HG02798 (cell line): ENCODE data around the gene TWF1.
"Not testable (repeated sequence)": the region's sequence is repeated elsewhere in the genome, so short reads cannot be mapped to it uniquely, and the experiment has no call there.

ENCODE experiments used
- ATAC-seq: cut with Tn5 transposase; IDR thresholded peaks from one replicate; pipeline ENCODE4 v1.9.1; 2021; ENCODE audit warnings: mild to moderate bottlenecking; ENCODE audit not compliant: unreplicated experiment, poor library complexity

The TWF1 gene

DNA sequence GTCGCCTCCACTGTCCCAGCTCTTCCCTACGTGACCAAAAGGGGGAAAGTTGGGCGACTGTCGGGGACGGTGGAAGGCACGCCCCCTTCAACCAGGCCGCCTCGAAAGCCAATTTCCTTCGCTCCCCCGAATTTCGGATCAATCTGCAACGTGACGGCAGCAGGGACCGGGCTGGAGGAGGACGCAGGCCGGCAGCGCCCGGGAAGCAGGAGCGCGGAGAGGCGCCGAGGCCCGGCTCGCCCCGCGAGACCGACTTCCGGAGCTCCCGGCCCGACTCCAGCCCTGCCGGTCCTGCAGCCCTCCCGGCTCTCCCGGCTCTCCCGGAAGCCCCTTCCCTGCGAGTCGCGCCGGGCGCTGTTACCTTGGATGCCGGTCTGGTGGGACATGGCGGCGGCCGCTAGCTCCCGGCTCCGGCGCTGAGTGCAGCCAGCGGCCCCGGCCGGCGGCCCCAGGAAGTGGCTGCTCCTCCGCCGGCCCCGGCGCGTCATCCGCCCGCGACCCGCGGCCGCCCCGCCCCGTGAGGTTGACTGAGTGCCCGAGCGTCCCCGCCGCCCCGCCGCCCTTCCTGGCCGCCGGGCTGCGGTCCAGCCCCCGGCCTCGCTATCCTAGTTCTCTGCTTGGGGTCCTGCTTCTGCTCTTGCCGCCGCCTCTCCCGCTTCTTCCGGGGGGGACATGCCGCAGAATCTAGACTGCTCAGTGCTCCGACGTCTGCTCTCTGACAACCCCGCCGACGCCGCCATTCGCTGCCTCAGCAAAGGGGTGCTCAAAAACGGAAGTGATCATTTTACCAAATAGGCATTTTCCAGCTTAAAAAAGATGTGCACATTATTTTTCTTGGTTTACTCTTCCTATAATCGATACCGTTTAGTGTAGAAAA lies at the start of gene TWF1:
Gene TWF1 (minus strand): TSS at position 458 of the 877 bp plus-strand sequence. CDS start 72 bp downstream, at position 386.
- peak; percentile 99 for ATAC-seq

DNA sequence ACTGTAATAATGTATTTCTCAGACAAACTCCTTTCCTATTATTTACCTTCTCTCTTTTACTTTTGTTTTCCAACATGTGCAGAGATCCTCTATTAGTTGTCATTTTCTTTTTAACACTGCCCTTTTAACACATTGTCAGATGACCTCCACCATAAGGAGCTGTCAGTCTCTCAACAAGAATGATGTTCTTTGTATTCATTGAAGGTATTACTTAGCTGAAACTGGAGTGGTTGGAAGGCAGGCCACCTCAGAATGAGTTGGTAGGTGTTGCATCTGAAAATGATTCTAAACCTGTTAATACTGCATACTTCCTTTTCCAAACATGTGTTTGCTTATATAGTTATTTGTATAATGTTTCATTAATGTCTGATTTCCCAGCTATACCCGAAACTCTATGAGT lies 46.6 kb upstream of the TWF1 start:
- no peak for ATAC-seq

GRCh38 chr12:43848786-43849185 lies 42.7 kb upstream of the TWF1 start:
- ATAC-seq = no peak

DNA sequence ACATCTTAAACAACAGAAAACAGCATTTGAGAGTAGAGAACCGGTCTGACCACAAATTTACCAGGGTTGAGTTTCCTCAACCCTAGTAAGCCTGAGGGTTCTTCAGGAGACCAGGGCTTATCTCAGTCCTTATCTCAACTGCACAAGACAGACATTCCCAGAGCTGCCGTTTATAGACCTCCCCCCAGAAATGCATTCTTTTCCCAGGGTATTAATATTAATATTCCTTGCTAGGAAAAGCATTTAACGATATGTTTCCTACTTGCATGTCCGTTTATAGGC lies 42.0 kb upstream of the TWF1 start:
- no peak for ATAC-seq

- ATAC-seq = not testable (repeated sequence)
Measured at GRCh38 chr12:43847425-43848225, 41.5 kb upstream of the TWF1 start.

DNA sequence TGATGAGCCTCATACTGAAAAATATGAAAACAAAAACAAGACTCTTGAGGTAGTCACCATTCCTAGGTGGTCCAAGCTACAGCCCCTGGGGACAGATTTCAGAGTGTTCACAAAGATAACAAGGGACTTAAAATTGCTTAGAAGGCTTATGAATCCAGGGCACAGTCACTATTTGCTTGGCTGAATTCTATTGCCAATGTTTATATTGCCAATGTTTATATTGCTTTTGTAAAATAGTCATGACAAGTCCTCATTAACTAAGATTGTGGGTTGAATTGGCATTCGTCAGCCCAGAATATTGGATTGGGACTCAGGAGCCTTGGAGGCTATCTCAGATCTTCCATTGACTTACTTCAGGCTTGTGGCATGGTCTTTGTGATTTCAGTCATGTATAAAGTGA lies 36.1 kb upstream of the TWF1 start:
- no peak for ATAC-seq

DNA sequence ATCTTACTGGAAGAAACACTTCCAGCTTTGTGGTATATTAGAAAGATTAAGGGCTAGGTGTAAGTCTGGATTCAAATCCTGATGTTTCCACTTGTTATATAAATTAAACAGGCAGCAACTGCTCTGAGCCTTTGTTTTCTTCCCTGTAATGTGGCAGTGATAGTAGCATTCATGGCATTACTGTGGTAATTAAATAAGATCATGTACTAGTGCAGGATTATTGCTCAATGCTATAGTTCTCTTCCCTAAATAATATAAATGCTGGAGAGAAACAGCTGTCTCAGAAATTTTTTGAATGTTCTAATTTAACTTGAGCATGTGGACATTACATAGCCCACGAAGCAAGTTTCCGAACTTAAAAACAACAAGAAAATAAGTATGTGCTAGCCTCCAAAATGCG lies 35.1 kb upstream of the TWF1 start:
- ATAC-seq = no peak

- ATAC-seq = no peak
Measured at GRCh38 chr12:43840338-43840737, 34.2 kb upstream of the TWF1 start.

DNA sequence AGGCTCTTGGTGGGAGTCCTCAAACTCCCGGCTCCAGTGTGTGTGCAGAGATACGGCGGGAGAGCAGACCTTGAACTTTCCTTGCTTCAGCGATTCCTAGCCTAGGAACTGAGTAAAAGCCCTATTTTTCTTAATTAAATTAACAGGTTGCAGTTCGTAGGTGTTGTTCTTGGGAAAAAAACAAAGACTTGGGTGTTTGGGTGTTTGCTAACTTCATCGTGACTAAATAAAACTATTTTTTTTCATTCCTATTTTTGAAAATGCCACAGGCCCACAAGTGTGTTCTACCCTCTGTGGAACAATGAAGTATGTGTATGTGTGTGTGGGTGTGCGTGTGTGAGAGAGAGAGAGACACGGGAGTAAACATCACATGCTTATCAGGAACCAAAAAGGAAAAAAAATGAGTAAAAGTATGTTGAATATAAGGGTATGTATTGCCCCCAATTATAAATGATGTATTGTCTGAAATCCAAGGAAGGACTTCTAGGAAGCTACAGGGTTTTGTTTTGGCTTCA lies 30.4 kb upstream of the TWF1 start:
- no peak for ATAC-seq

GRCh38 chr12:43835656-43836474 lies 29.7 kb upstream of the TWF1 start, which contains the start of gene TMEM117:
Gene TMEM117 (plus strand): TSS chr12:43836081.
- ATAC-seq = peak; percentile 82

GRCh38 chr12:43835264-43835655 lies 29.1 kb upstream of the TWF1 start:
- ATAC-seq = peak; percentile 4

DNA sequence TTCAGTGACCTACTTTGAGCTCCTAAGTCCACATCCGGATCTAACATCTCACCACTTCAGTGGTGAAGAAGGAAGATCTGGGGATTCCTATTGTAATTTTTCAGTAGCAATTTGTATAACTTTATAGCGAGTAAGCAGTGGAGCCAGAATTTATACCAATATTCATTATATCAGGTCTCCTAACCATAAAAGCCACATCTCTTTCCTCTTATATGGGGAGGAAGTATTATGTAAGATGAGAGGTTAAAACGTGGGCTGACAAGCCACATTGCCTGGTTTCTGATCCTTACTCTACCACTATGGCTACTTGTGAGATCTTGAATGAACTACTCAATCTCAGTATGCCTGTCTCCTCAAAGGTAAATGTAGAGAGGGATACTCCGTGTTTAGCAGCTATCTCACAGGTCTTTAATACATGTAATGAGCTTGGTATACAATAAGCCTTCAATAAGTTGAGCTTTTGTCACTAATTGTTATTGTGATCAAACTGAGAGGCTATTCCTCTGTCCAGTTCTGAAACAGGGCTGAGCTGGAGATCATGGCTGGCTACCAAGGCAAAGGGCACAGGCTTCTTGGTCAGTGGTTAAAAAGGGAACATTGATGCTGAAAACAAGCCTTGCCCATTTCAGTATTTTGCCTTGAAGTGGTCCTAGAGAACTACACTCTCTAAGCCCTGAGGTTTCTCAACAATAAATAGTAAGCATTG lies 26.5 kb upstream of the TWF1 start:
- ATAC-seq = no peak

GRCh38 chr12:43827093-43827492 lies 21.0 kb upstream of the TWF1 start:
- no peak for ATAC-seq

- no peak for ATAC-seq
Measured at GRCh38 chr12:43826681-43827080, 20.6 kb upstream of the TWF1 start.

- no peak for ATAC-seq
Measured at GRCh38 chr12:43824207-43824775, 18.2 kb upstream of the TWF1 start.

GRCh38 chr12:43816168-43816567 lies 10.1 kb upstream of the TWF1 start:
- no peak for ATAC-seq

DNA sequence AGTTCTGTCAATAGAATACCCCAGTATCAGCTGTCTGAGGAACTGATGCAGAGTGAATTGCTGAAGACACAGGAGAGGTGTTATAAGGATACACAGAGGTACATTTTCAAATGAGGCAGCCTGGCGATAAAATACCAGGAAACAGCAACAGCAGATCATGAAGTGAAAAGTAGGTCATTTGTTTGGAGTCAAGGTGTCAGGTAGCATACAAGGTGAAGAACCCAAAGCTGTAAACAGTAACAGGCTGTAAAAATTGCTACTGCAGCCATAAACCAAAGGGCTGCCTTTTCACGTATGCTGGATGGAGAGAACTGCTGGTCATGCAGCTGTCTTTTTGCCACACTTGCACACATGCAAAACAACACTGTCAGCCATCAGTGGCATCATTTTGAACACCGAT lies 9.3 kb upstream of the TWF1 start:
- no peak for ATAC-seq

DNA sequence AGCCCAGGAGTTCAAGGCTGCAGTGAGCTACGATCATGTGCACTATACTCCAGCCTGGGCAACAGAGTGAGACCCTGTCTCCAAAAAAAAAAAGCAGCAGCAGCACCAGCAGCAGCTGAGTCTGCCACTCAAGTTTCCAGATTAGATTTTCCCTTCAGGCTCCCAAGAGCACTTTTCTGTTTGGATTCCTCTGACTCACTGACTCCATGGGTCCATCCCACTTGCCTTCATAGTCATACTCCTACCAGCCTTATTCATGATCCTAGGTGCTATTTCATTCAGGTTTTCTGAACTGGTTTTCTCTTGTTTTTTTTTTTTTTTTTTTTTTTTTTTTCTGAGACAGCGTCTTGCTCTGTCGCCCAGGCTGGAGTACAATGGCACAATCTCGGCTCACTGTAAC lies 6.8 kb upstream of the TWF1 start:
- no peak for ATAC-seq

DNA sequence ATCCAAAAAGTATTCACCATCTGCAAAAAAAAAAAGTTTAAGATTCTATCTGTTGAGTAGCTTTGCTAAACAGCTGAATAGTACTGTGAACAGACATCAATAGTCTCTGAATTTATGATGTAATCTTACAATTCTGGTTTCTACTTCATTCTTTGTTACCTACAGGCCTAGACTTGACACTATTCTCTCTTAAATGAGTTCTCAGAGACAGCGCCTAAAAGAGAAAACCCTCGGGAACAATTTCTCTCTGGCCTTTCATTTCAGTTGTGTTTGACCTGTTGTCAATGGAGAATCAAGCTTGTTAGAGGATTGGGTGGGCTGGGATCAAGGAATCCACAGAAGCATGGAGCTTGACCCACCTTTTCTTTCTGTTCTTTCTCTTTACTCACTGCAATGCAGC lies 5.9 kb upstream of the TWF1 start:
- no peak for ATAC-seq

DNA sequence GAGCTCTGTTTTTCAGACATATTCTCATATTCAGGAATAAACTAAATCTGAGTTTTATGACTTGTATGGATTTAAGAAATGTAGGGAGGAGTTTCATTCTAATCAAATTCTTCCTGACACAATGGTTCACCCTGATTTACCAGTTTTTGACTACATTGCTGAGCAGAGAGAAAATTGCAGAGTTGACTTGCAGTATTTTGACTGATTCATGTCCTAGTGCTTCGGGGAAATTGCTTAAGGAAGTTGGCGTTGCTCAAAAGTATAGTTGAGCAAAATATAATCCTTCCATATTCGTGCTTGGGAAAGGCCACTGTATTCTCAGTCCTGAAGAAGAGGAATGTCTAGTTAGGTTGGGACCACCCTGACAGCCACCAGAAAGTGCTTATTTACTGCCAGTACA lies 1.3 kb upstream of the TWF1 start:
- no peak for ATAC-seq
